ENCODE data around the gene AMOTL2.

Gene AMOTL2

GRCh38 chr3:134353831-134354611 is 20.2 kb downstream of the AMOTL2 start:
- no peak for DNase-seq (ENCODE audit: low read depth in 2 of 2, low spot score in 1 of 2)

- no peak for DNase-seq (ENCODE audit: low read depth in 2 of 2, low spot score in 1 of 2)
Measured at GRCh38 chr3:134353171-134353825, 20.9 kb downstream of the AMOTL2 start.

GRCh38 chr3:134352031-134352671 is 22.1 kb downstream of the AMOTL2 start:
- DNase-seq (ENCODE audit: low read depth in 2 of 2, low spot score in 1 of 2) = no peak

- DNase-seq (ENCODE audit: low read depth in 2 of 2, low spot score in 1 of 2) = no peak
Measured at GRCh38 chr3:134351427-134351826, 22.8 kb downstream of the AMOTL2 start.

- no peak for DNase-seq (ENCODE audit: low read depth in 2 of 2, low spot score in 1 of 2)
Measured at GRCh38 chr3:134350861-134351311, 23.4 kb downstream of the AMOTL2 start.

GRCh38 chr3:134350266-134350665 is 24.0 kb downstream of the AMOTL2 start:
- DNase-seq (ENCODE audit: low read depth in 2 of 2, low spot score in 1 of 2) = no peak

- DNase-seq (ENCODE audit: low read depth in 2 of 2, low spot score in 1 of 2) = no peak
Measured at GRCh38 chr3:134348524-134348923, 25.7 kb downstream of the AMOTL2 start.

- DNase-seq (ENCODE audit: low read depth in 2 of 2, low spot score in 1 of 2) = no peak
Measured at GRCh38 chr3:134347551-134347950, 26.7 kb downstream of the AMOTL2 start.

- no peak for DNase-seq (ENCODE audit: low read depth in 2 of 2, low spot score in 1 of 2)
Measured at GRCh38 chr3:134346744-134347143, 27.5 kb downstream of the AMOTL2 start.

- no peak for DNase-seq (ENCODE audit: low read depth in 2 of 2, low spot score in 1 of 2)
Measured at GRCh38 chr3:134345202-134345601, 29.0 kb downstream of the AMOTL2 start.

- DNase-seq (ENCODE audit: low read depth in 2 of 2, low spot score in 1 of 2) = no peak
Measured at GRCh38 chr3:134344560-134344959, 29.7 kb downstream of the AMOTL2 start.

- DNase-seq (ENCODE audit: low read depth in 2 of 2, low spot score in 1 of 2) = no peak
Measured at GRCh38 chr3:134342259-134342658, 32.0 kb downstream of the AMOTL2 start.

GRCh38 chr3:134341389-134341788 is 32.9 kb downstream of the AMOTL2 start:
- DNase-seq (ENCODE audit: low read depth in 2 of 2, low spot score in 1 of 2) = no peak

GRCh38 chr3:134340982-134341365 is 33.3 kb downstream of the AMOTL2 start:
- DNase-seq (ENCODE audit: low read depth in 2 of 2, low spot score in 1 of 2) = no peak

GRCh38 chr3:134340362-134340981 is 33.8 kb downstream of the AMOTL2 start:
- no peak for DNase-seq (ENCODE audit: low read depth in 2 of 2, low spot score in 1 of 2)

GRCh38 chr3:134339913-134340312 is 34.3 kb downstream of the AMOTL2 start:
- no peak for DNase-seq (ENCODE audit: low read depth in 2 of 2, low spot score in 1 of 2)

GRCh38 chr3:134339331-134339730 is 34.9 kb downstream of the AMOTL2 start:
- no peak for DNase-seq (ENCODE audit: low read depth in 2 of 2, low spot score in 1 of 2)

GRCh38 chr3:134338516-134339261 is 35.6 kb downstream of the AMOTL2 start:
- no peak for DNase-seq (ENCODE audit: low read depth in 2 of 2, low spot score in 1 of 2)

- no peak for DNase-seq (ENCODE audit: low read depth in 2 of 2, low spot score in 1 of 2)
Measured at GRCh38 chr3:134338201-134338512, 36.1 kb downstream of the AMOTL2 start.

GRCh38 chr3:134337511-134338200 is 36.6 kb downstream of the AMOTL2 start:
- no peak for DNase-seq (ENCODE audit: low read depth in 2 of 2, low spot score in 1 of 2)

GRCh38 chr3:134337071-134337482 is 37.2 kb downstream of the AMOTL2 start:
- DNase-seq (ENCODE audit: low read depth in 2 of 2, low spot score in 1 of 2) = no peak

Measured in stimulated activated CD8-positive, alpha-beta memory T cell treated with anti-CD3 and anti-CD28 coated beads, Interleukin-4, amount 100 ng/mL, for 1 hour (primary cell).